Neural cell (in vitro differentiated cells): ENCODE measurements around the gene PRKCG.

Experiments used
- EP300 ChIP-seq: fragments of 450-650 bp; conservative IDR thresholded peaks from 2 replicates; pipeline ENCODE4 v1.6.1; 2014; ENCODE audit warnings: antibody characterized with exemption, mild to moderate bottlenecking, moderate library complexity; ENCODE audit not compliant: poor library complexity, severe bottlenecking
- EZH2 ChIP-seq: fragments of 200-600, 300-800 bp; shearing (Covaris generic), sonication (generic); IDR thresholded peaks from 2 replicates; pipeline ENCODE4 v1.6.1; 2014; ENCODE audit warnings: antibody characterized with exemption, low read length, borderline replicate concordance, mild to moderate bottlenecking; ENCODE audit not compliant: insufficient read depth, poor library complexity, severe bottlenecking
- MXI1 ChIP-seq: fragments of 450-650 bp; conservative IDR thresholded peaks from 2 replicates; pipeline ENCODE4 v1.6.1; 2014; ENCODE audit warnings: antibody characterized with exemption, mild to moderate bottlenecking; ENCODE audit not compliant: poor library complexity, severe bottlenecking
- POLR2AphosphoS5 ChIP-seq: IDR thresholded peaks from 2 replicates; pipeline ENCODE4 v1.6.1; 2012
- RAD21 ChIP-seq: fragments of 450-650 bp; conservative IDR thresholded peaks from 2 replicates; pipeline ENCODE4 v1.6.1; 2014; ENCODE audit warnings: antibody characterized with exemption, mild to moderate bottlenecking, moderate library complexity
- TAF1 ChIP-seq: IDR thresholded peaks from 2 replicates; pipeline ENCODE4 v1.6.1; 2012; ENCODE audit warnings: low read depth
- TF ChIP-seq, protein P1 (sequence below): fragments of 450-650 bp; IDR thresholded peaks from 2 replicates; pipeline ENCODE4 v1.5.1; 2014; ENCODE audit warnings: antibody characterized with exemption, mild to moderate bottlenecking, moderate library complexity; ENCODE audit not compliant: poor library complexity, severe bottlenecking
- TF ChIP-seq, protein P2 (sequence below): IDR thresholded peaks from 2 replicates; pipeline ENCODE4 v1.6.1; 2012; ENCODE audit warnings: borderline replicate concordance

- TF ChIP-seq EP300 = no peak
- TF ChIP-seq, protein P1, sequence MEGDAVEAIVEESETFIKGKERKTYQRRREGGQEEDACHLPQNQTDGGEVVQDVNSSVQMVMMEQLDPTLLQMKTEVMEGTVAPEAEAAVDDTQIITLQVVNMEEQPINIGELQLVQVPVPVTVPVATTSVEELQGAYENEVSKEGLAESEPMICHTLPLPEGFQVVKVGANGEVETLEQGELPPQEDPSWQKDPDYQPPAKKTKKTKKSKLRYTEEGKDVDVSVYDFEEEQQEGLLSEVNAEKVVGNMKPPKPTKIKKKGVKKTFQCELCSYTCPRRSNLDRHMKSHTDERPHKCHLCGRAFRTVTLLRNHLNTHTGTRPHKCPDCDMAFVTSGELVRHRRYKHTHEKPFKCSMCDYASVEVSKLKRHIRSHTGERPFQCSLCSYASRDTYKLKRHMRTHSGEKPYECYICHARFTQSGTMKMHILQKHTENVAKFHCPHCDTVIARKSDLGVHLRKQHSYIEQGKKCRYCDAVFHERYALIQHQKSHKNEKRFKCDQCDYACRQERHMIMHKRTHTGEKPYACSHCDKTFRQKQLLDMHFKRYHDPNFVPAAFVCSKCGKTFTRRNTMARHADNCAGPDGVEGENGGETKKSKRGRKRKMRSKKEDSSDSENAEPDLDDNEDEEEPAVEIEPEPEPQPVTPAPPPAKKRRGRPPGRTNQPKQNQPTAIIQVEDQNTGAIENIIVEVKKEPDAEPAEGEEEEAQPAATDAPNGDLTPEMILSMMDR = no peak
- TF ChIP-seq RAD21 = no peak
- TF ChIP-seq POLR2AphosphoS5 = no peak
- TF ChIP-seq EZH2 = no peak
- TF ChIP-seq, protein P2, sequence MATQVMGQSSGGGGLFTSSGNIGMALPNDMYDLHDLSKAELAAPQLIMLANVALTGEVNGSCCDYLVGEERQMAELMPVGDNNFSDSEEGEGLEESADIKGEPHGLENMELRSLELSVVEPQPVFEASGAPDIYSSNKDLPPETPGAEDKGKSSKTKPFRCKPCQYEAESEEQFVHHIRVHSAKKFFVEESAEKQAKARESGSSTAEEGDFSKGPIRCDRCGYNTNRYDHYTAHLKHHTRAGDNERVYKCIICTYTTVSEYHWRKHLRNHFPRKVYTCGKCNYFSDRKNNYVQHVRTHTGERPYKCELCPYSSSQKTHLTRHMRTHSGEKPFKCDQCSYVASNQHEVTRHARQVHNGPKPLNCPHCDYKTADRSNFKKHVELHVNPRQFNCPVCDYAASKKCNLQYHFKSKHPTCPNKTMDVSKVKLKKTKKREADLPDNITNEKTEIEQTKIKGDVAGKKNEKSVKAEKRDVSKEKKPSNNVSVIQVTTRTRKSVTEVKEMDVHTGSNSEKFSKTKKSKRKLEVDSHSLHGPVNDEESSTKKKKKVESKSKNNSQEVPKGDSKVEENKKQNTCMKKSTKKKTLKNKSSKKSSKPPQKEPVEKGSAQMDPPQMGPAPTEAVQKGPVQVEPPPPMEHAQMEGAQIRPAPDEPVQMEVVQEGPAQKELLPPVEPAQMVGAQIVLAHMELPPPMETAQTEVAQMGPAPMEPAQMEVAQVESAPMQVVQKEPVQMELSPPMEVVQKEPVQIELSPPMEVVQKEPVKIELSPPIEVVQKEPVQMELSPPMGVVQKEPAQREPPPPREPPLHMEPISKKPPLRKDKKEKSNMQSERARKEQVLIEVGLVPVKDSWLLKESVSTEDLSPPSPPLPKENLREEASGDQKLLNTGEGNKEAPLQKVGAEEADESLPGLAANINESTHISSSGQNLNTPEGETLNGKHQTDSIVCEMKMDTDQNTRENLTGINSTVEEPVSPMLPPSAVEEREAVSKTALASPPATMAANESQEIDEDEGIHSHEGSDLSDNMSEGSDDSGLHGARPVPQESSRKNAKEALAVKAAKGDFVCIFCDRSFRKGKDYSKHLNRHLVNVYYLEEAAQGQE = no peak
- TF ChIP-seq TAF1 = no peak
- no peak for TF ChIP-seq MXI1
These were observed 13.7 kb upstream of the PRKCG start for GRCh38 chr19:53868091-53868891.
